Liver (tissue), 9 donors: ENCODE data around the gene ATAD1. TPM values are rescaled to one million over a fixed set of nuclear protein-coding genes. Genes with fewer than 3 reads are reported as not detected.

Experiments used
- DNase-seq: peaks from one replicate; pipeline ENCODE4 v3.0.0-alpha.2; 2017; ENCODE audit warnings: low spot score
- H3K27ac ChIP-seq, 2 donors: one replicate each; pipeline ENCODE4 v1.7.0; 2013; ENCODE audit warnings: inconsistent platforms in 2 of 2, low read length in 2 of 2, control low read depth in 1 of 2, low read depth in 1 of 2, mild to moderate bottlenecking in 1 of 2
- H3K27me3 ChIP-seq, 4 donors: one replicate each; pipeline versions ENCODE4 v1.6.1 to v1.7.0; 2013; ENCODE audit warnings: low read length in 3 of 4, inconsistent platforms in 1 of 4, mild to moderate bottlenecking in 1 of 4, moderate library complexity in 1 of 4; ENCODE audit not compliant: control insufficient read depth in 4 of 4, insufficient read depth in 4 of 4
- H3K36me3 ChIP-seq, 4 donors: one replicate each; pipeline versions ENCODE4 v1.6.1 to v1.7.0; 2013; ENCODE audit warnings: low read length in 3 of 4, mild to moderate bottlenecking in 3 of 4, low read depth in 1 of 4, moderate library complexity in 1 of 4; ENCODE audit not compliant: control insufficient read depth in 4 of 4, insufficient read depth in 3 of 4
- H3K4me1 ChIP-seq, 4 donors: one replicate each; pipeline versions ENCODE4 v1.6.1 to v1.7.0; 2013; ENCODE audit warnings: low read length in 3 of 4, mild to moderate bottlenecking in 3 of 4, moderate library complexity in 1 of 4; ENCODE audit not compliant: control insufficient read depth in 4 of 4, insufficient read depth in 4 of 4
- H3K4me3 ChIP-seq, 3 donors: one replicate each; pipeline versions ENCODE4 v1.6.1 to v1.7.0; 2013; ENCODE audit warnings: low read length in 3 of 3, control low read depth in 1 of 3, low read depth in 1 of 3, mild to moderate bottlenecking in 1 of 3
- H3K9ac ChIP-seq, 2 donors: one replicate each; pipeline ENCODE4 v1.7.0; 2013; ENCODE audit warnings: low read length in 2 of 2, mild to moderate bottlenecking in 2 of 2, moderate library complexity in 2 of 2, control low read depth in 1 of 2, low read depth in 1 of 2
- H3K9me3 ChIP-seq, 4 donors: one replicate each; pipeline versions ENCODE4 v1.6.1 to v1.7.0; 2013; ENCODE audit warnings: low read length in 3 of 4; ENCODE audit not compliant: control insufficient read depth in 4 of 4
- ATF3 ChIP-seq: IDR thresholded peaks from 2 replicates; pipeline ENCODE4 v1.6.1; 2016; ENCODE audit warnings: antibody characterized with exemption
- EGR1 ChIP-seq, 2 donors: IDR thresholded peaks; 2 replicates each; pipeline ENCODE4 v1.6.1; 2016 to 2018; ENCODE audit warnings: antibody characterized with exemption in 2 of 2, low read depth in 2 of 2
- FOXA1 ChIP-seq: IDR thresholded peaks from 2 replicates; pipeline ENCODE4 v1.6.1; 2016; ENCODE audit warnings: antibody characterized with exemption
- GABPA ChIP-seq, 2 donors: IDR thresholded peaks in 1 of 2; conservative IDR thresholded peaks in 1 of 2; 2 replicates each; pipeline ENCODE4 v1.6.1; 2016; ENCODE audit warnings: antibody characterized with exemption in 2 of 2, mild to moderate bottlenecking in 1 of 2, moderate library complexity in 1 of 2
- HNF4A ChIP-seq, 2 donors: conservative IDR thresholded peaks; 2 replicates each; pipeline ENCODE4 v1.6.1; 2016; ENCODE audit warnings: antibody characterized with exemption in 2 of 2, mild to moderate bottlenecking in 2 of 2
- HNF4G ChIP-seq: IDR thresholded peaks from 2 replicates; pipeline ENCODE4 v1.6.1; 2016; ENCODE audit warnings: antibody characterized with exemption
- JUND ChIP-seq, 2 donors: IDR thresholded peaks; 2 replicates each; pipeline ENCODE4 v1.6.1; 2016; ENCODE audit warnings: antibody characterized with exemption in 2 of 2
- MAX ChIP-seq: IDR thresholded peaks from 2 replicates; pipeline ENCODE4 v1.6.1; 2016; ENCODE audit warnings: antibody characterized with exemption
- NR2F2 ChIP-seq: IDR thresholded peaks from 2 replicates; pipeline ENCODE4 v1.6.1; 2016; ENCODE audit warnings: antibody characterized with exemption
- RAD21 ChIP-seq, 2 donors: IDR thresholded peaks; 2 replicates each; pipeline ENCODE4 v1.6.1; 2016; ENCODE audit warnings: antibody characterized with exemption in 2 of 2, mild to moderate bottlenecking in 2 of 2
- REST ChIP-seq: IDR thresholded peaks from 2 replicates; pipeline ENCODE4 v1.6.1; 2016; ENCODE audit warnings: antibody characterized with exemption, mild to moderate bottlenecking
- RXRA ChIP-seq, 2 donors: IDR thresholded peaks; 2 replicates each; pipeline ENCODE4 v1.6.1; 2017 to 2018; ENCODE audit warnings: antibody characterized with exemption in 2 of 2, mild to moderate bottlenecking in 1 of 2
- SP1 ChIP-seq: IDR thresholded peaks from 2 replicates; pipeline ENCODE4 v1.6.1; 2018; ENCODE audit warnings: antibody characterized with exemption, mild to moderate bottlenecking
- TAF1 ChIP-seq: conservative IDR thresholded peaks from 2 replicates; pipeline ENCODE4 v1.6.1; 2016; ENCODE audit warnings: antibody characterized with exemption, mild to moderate bottlenecking
- YY1 ChIP-seq: IDR thresholded peaks from 2 replicates; pipeline ENCODE4 v1.6.1; 2016; ENCODE audit warnings: antibody characterized with exemption, mild to moderate bottlenecking
- WGBS: extraction: QIAGEN DNeasy Blood & Tissue Kit; methylation state at CpG from one replicate; pipeline ENCODE4 v1.1.7; 2013; 5-methylcytosine and 5-hydroxymethylcytosine counted together
- polyA plus RNA-seq, 2 donors: library from polyadenylated mRNA; stranded (reverse) in 1 of 2; unstranded in 1 of 2; fragments of 200-250 nt in 1 of 2; fragments of >200 nt in 1 of 2; fragmentation: Nextera tagmentation in 1 of 2; extraction: Ambion mirVana in 1 of 2; gene quantifications; one replicate each; pipeline versions ENCODE4 v1.2.1 to v1.2.3, GENCODE V29; 2013 to 2015
- total RNA-seq, 2 donors: library from RNA; depleted of rRNA; stranded (reverse); fragments of >200 nt; gene quantifications; one replicate each; pipeline ENCODE4 v1.2.3, GENCODE V29; 2014
- donor health status: healthy.
- donor health status: healthy.
- donor health status: healthy.
- donor health status: healthy.
- donor health status: healthy.

ATAD1 gene
- total and polyA plus RNA-seq, 4 donors = 12.6 to 33.4 (median 13.1) TPM

- H3K4me1 ChIP-seq = peaks cover 0 to 2% (median 0%) of the 10 kb centered on the region in 4 donors
- H3K9ac ChIP-seq = no peak overlapping the region
- no peaks in the 10 kb centered on the region for H3K27me3 ChIP-seq
- no peaks in the 10 kb centered on the region for H3K9me3 ChIP-seq
- H3K4me3 ChIP-seq = no peak overlapping the region
- TF ChIP-seq YY1 = no peak
- no peak for TF ChIP-seq REST
- TF ChIP-seq RXRA (IDR thresholded peaks at IDR 0.05) = no peak
- no peak for TF ChIP-seq EGR1 (IDR thresholded peaks at IDR 0.05; ENCODE audit: low read depth in 2 of 2)
- TF ChIP-seq ATF3 = no peak
- no peak for TF ChIP-seq NR2F2
- no peak for TF ChIP-seq HNF4A (conservative IDR thresholded peaks at IDR 0.05)
- no peak for TF ChIP-seq TAF1
- no peak for TF ChIP-seq MAX
- H3K36me3 ChIP-seq = peaks cover 0 to 5% (median under 1%) of the 10 kb centered on the region in 4 donors
- H3K27ac ChIP-seq = no peak overlapping the region
- DNase-seq = no peak
Measured at GRCh38 chr10:87759551-87759950, 58.5 kb downstream of the ATAD1 start.

GRCh38 chr10:87757685-87758084, 60.3 kb downstream of the ATAD1 start:
- WGBS = 89% methylated on average over 1 of the region's 1 CpG
- Histone ChIP-seq H3K9me3 (no peaks in the 10 kb centered on the region), H3K9ac (no peak overlapping the region), H3K27me3 (no peaks in the 10 kb centered on the region), H3K4me1 (no peaks in the 10 kb centered on the region), H3K27ac (no peak overlapping the region), H3K4me3 (no peak overlapping the region), H3K36me3 (peaks cover 0 to 9% (median 2%) of the 10 kb centered on the region in 4 donors)
- DNase-seq = no peak
- TF ChIP-seq FOXA1 (no peak), HNF4A (conservative IDR thresholded peaks at IDR 0.05) (no peak), YY1 (no peak)

GRCh38 chr10:87753995-87754866, 63.8 kb downstream of the ATAD1 start:
- no peaks in the 10 kb centered on the region for H3K4me1 ChIP-seq
- H3K36me3 ChIP-seq = peaks cover 0 to 7% (median 3%) of the 10 kb centered on the region in 4 donors
- TF ChIP-seq GABPA (IDR thresholded peaks at IDR 0.05 in 1 of 2, conservative IDR thresholded peaks at IDR 0.05 in 1 of 2) (no peak), YY1 (peak; percentile 34), HNF4G (peak; percentile 14), ATF3 (no peak), RAD21 (IDR thresholded peaks at IDR 0.05) (peak in 1 of 2 donors; percentile 24), MAX (no peak), RXRA (IDR thresholded peaks at IDR 0.05) (peak; percentile 51), EGR1 (IDR thresholded peaks at IDR 0.05; ENCODE audit: low read depth in 2 of 2) (no peak), REST (no peak), SP1 (peak; percentile 31), JUND (IDR thresholded peaks at IDR 0.05) (no peak), NR2F2 (no peak)

More at GRCh38 chr10:87753995-87754866, 63.8 kb downstream of the ATAD1 start:
- no peak for DNase-seq
- WGBS = 69% methylated on average over 8 of the region's 8 CpGs
- no peak overlapping the region for H3K27ac ChIP-seq
- no peak overlapping the region for H3K9ac ChIP-seq
- no peaks in the 10 kb centered on the region for H3K27me3 ChIP-seq
- no peak overlapping the region for H3K4me3 ChIP-seq
- no peaks in the 10 kb centered on the region for H3K9me3 ChIP-seq
